Psoas muscle (tissue), 8 donors: ENCODE data around the gene SDHD. TPM values are rescaled to one million over a fixed set of nuclear protein-coding genes. Genes with fewer than 3 reads are reported as not detected.
A peak's percentile ranks its signal among the peaks of the same experiment; 100 is the strongest.
"Not testable (repeated sequence)": the region's sequence is repeated elsewhere in the genome, so short reads cannot be mapped to it uniquely, and the experiment has no call there.

Experiments
- ATAC-seq, 4 donors: fragments of 200-7000 bp; cut with Tn5 transposase; one replicate each; pipeline ENCODE4 v1.9.1; 2020; ENCODE audit warnings: moderate library complexity in 3 of 4, mild to moderate bottlenecking in 2 of 4
- DNase-seq, 2 donors: peaks; one replicate each; pipeline ENCODE4 v3.0.0-alpha.2; 2020
- H3K27ac ChIP-seq: fragments of 200-600 bp; one replicate; pipeline ENCODE4 v1.8.0; 2022
- H3K27me3 ChIP-seq, 3 donors: fragments of 200-600 bp in 1 of 3; one replicate each; pipeline versions ENCODE4 v1.6.1 to v1.8.0; 2013 to 2022; ENCODE audit warnings: low read length in 2 of 3, mild to moderate bottlenecking in 2 of 3, moderate library complexity in 1 of 3; ENCODE audit not compliant: insufficient read depth in 3 of 3
- H3K36me3 ChIP-seq, 2 donors: fragments of 200-600 bp in 1 of 2; one replicate each; pipeline versions ENCODE4 v1.6.1 to v1.8.0; 2013 to 2022; ENCODE audit warnings: low read depth in 1 of 2, mild to moderate bottlenecking in 1 of 2, moderate library complexity in 1 of 2; ENCODE audit not compliant: insufficient read depth in 1 of 2
- H3K4me1 ChIP-seq: fragments of 200-600 bp; one replicate; pipeline ENCODE4 v1.8.0; 2022
- H3K4me3 ChIP-seq: fragments of 200-600 bp; one replicate; pipeline ENCODE4 v1.8.0; 2022; ENCODE audit warnings: mild to moderate bottlenecking
- H3K9me3 ChIP-seq: fragments of 200-600 bp; one replicate; pipeline ENCODE4 v1.8.0; 2022
- CTCF ChIP-seq: fragments of 200-600 bp; IDR thresholded peaks from one replicate; pipeline ENCODE4 v1.8.0; 2022; ENCODE audit warnings: antibody characterized with exemption
- WGBS, 3 donors: extraction: QIAGEN DNeasy Blood & Tissue Kit; methylation state at CpG; one replicate each; pipeline versions ENCODE4 v1.1.6 to v1.1.7; 2013; 5-methylcytosine and 5-hydroxymethylcytosine counted together
- intact Hi-C, 2 donors: fragments of 100-400 bp; cut with DNase I; formaldehyde crosslinking; loops; one replicate each; pipeline versions ENCODE4 v1.11.0 to v1.14.2; 2022
- polyA plus RNA-seq, 3 donors: library from polyadenylated mRNA; stranded (reverse); fragments of 200-250 nt; gene quantifications; one replicate each; pipeline ENCODE4 v1.2.3, GENCODE V29; 2013
- total RNA-seq, 4 donors: library from RNA; stranded (reverse); fragmentation: NEBNext Ultra II Directional in 2 of 4; extraction: Animal tissue kit (Norgen Biotek cat#: 25700) in 2 of 4; gene quantifications; one replicate each; pipeline versions ENCODE4 v1.2.1 to v1.2.4, GENCODE V29; 2021 to 2023
- donor health status: healthy with polysubstance abuse.
- donor health status: DM: no; HTN: no; CAD: no; lungs with moderate emphysema.
- donor health status: Bipolar disorder and iron deficiency.
- donor health status: healthy.
- donor health status: DM: yes; HTN: yes; CAD: no.
- donor health status: DM: no; HTN: no; CAD: no.
- donor health status: DM: no; HTN: no; CAD: no.
- donor health status: DM: yes; HTN: yes; CAD: no.

SDHD gene
- total and polyA plus RNA-seq, 7 donors: 168 to 264 (median 219) TPM

GRCh38 chr11:112044961-112045360 lies 41.7 kb upstream of the SDHD start:
- WGBS, 3 donors: 85 to 94% (median 91%) methylated on average over 4 of the region's 4 CpGs
- DNase-seq (no peak), ATAC-seq (peak in 1 of 4 donors; percentile 5)
- no peak overlapping the region for H3K27ac ChIP-seq
- no peaks in the 10 kb centered on the region for H3K4me1 ChIP-seq
- intact Hi-C loops: no loop called here
- no peak for TF ChIP-seq CTCF
- no peaks in the 10 kb centered on the region for H3K27me3 ChIP-seq
- H3K9me3 ChIP-seq: no peaks in the 10 kb centered on the region
- peaks cover 0 to 96% of the 10 kb centered on the region in 2 donors for H3K36me3 ChIP-seq
- no peak overlapping the region for H3K4me3 ChIP-seq

GRCh38 chr11:112046647-112047046 lies 40.0 kb upstream of the SDHD start:
- ATAC-seq, DNase-seq, intact Hi-C loops, H3K4me3 ChIP-seq, H3K27me3 ChIP-seq, H3K4me1 ChIP-seq, H3K27ac ChIP-seq, H3K9me3 ChIP-seq: not testable (repeated sequence)
- H3K36me3 ChIP-seq: peaks cover 0 to 96% of the 10 kb centered on the region in 2 donors
- WGBS, 3 donors: 100% methylated on average over 1 to 2 of the region's 2 CpGs

GRCh38 chr11:112048256-112048655 lies 38.4 kb upstream of the SDHD start:
- H3K27ac ChIP-seq, H3K27me3 ChIP-seq, intact Hi-C loops, H3K4me1 ChIP-seq, DNase-seq, H3K4me3 ChIP-seq, H3K9me3 ChIP-seq: not testable (repeated sequence)
- 86 to 97% (median 96%) methylated on average over 3 of the region's 3 CpGs for WGBS, 3 donors
- H3K36me3 ChIP-seq: peaks cover 6 to 96% of the 10 kb centered on the region in 2 donors
- ATAC-seq: peak in 1 of 4 donors; percentile 35

GRCh38 chr11:112049777-112050176 lies 36.9 kb upstream of the SDHD start:
- H3K9me3 ChIP-seq: no peaks in the 10 kb centered on the region
- H3K36me3 ChIP-seq: peaks cover 6 to 96% of the 10 kb centered on the region in 2 donors
- H3K27me3 ChIP-seq: no peaks in the 10 kb centered on the region
- intact Hi-C loops: no loop called here
- 48 to 50% (median 49%) methylated on average over 2 of the region's 2 CpGs for WGBS, 3 donors
- no peak overlapping the region for H3K27ac ChIP-seq
- no peaks in the 10 kb centered on the region for H3K4me1 ChIP-seq
- TF ChIP-seq CTCF: no peak
- ATAC-seq: no peak
- no peak overlapping the region for H3K4me3 ChIP-seq
- no peak for DNase-seq

GRCh38 chr11:112050721-112051120 lies 36.0 kb upstream of the SDHD start:
- no peak for ATAC-seq
- no peaks in the 10 kb centered on the region for H3K4me1 ChIP-seq
- peaks cover 6 to 96% of the 10 kb centered on the region in 2 donors for H3K36me3 ChIP-seq
- 87 to 88% (median 88%) methylated on average over 3 of the region's 3 CpGs for WGBS, 3 donors
- no peaks in the 10 kb centered on the region for H3K9me3 ChIP-seq
- DNase-seq: no peak
- no peaks in the 10 kb centered on the region for H3K27me3 ChIP-seq
- H3K27ac ChIP-seq: no peak overlapping the region
- intact Hi-C loops: no loop called here
- TF ChIP-seq CTCF: no peak
- H3K4me3 ChIP-seq: no peak overlapping the region

- H3K36me3 ChIP-seq: peaks cover 6 to 96% of the 10 kb centered on the region in 2 donors
- ATAC-seq: no peak
- no peaks in the 10 kb centered on the region for H3K27me3 ChIP-seq
- DNase-seq: no peak
- H3K4me3 ChIP-seq: no peak overlapping the region
- no peaks in the 10 kb centered on the region for H3K4me1 ChIP-seq
- 91 to 93% (median 93%) methylated on average over 3 of the region's 3 CpGs for WGBS, 3 donors
- intact Hi-C loops: no loop called here
- no peak for TF ChIP-seq CTCF
- no peak overlapping the region for H3K27ac ChIP-seq
- no peaks in the 10 kb centered on the region for H3K9me3 ChIP-seq
Measured at GRCh38 chr11:112051768-112052167, 34.9 kb upstream of the SDHD start.
